Measurements from ENCODE around the gene TCFL5. TPM values are rescaled to one million over a fixed set of nuclear protein-coding genes. Genes with fewer than 3 reads are reported as not detected.

TCFL5 gene
- total RNA-seq, 1 experiment from 2014 or later, result 9.6 TPM

DNA sequence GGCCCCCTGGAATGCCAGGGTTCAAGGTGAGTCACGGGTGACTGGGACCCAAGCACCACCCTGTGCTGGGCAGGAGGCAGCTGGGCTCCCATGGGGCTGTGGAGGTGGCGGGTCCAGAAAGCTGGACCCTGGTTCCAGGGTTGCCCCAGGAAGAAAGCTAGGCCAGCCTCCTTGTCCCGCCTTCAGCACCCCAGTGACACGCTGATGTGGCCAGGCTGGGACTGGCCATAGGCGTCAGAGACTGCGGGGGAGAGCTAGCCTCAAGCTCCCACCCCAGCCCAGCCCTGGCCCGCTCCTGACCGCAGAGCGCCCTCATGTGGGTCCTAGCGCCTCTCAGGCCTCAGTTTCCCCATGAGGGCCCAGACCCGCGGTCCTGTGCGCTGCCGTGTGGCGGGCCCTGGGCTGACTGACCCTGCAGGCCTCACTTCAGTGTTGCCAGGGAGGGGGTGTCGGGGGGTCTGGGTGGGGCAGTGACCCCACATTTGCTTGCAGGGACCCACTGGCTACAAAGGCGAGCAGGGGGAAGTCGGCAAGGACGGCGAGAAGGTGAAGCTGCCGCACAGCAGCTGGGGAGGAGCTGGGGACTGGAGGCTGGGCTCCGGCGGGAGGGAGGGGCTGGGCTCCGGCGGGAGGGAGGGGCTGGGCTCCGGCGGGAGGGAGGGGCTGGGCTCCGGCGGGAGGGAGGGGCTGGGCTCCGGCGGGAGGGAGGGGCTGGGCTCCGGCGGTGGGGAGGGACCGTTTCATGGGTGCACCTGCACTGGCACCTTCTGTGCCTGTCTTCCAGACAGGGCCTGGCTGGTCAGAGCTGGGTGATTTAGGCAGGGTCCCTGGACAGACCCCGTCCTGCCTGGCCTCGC lies 36.9 kb downstream of the TCFL5 start:
- DNase-seq (ENCODE audit: low read depth), result no peak

DNA sequence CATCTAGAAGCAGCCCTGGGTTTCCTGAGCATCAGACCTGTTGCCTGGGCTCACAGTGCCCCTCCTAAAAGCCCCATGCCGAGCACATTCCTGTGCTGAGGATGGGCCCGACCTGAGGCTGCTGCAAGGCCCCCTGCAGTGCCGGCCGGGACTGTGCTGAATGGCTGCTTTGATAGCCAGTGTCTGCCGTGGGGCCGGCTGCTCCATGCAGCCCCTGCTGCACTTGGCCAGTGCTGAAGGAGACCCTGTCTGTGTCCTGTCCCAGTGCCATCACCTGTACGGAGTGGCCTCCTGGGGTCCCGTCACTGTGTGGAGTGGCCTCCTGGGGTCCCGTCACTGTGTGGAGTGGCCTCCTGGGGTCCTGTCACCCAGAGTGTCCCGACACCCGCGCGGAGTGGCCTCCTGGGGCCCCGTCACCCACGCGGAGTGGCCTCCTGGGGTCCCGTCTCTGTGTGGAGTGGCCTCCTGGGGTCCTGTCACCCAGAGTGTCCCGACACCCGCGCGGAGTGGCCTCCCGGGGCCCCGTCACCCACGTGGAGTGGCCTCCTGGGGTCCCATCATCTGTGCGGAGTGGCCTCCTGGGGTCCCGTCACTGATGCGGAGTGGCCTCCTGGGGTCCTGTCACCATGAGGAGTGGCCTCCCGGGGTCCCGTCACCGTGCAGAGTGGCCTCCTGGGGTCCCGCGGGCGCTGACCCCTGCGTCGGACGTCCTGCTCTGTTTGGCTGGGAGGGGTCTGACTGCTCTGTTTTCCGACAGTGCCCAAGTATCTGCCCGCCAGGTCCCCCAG lies 37.7 kb downstream of the TCFL5 start:
- DNase-seq (ENCODE audit: low read depth), result no peak

GRCh38 chr20:62822788-62823651 lies 38.6 kb downstream of the TCFL5 start:
- DNase-seq (ENCODE audit: low read depth), result peak; percentile 63

GRCh38 chr20:62822239-62822787 lies 39.3 kb downstream of the TCFL5 start:
- no peak for DNase-seq (ENCODE audit: low read depth)

DNA sequence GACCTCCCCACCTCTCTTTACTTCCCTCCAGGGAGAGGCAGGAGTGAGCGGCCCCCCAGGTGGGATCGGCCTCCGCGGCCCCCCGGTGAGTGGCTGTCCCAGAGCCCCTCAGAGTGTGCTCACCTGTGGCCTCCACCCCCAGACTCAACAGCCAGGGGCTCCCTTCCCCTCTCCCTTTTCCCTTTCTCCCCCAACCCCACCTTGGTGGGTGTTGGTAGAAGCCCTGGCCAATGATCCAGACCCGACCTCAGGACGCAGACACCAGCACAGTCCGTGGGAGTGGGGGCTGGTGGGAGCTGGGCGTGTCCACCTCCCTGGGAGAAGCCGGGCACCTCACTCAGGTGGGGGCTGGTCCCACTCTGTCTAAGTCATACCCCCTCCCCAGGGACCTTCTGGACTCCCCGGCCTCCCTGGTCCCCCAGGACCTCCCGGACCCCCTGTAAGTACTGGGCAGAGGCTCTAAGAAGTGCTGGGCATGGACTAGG lies 39.9 kb downstream of the TCFL5 start:
- no peak for DNase-seq (ENCODE audit: low read depth)

GRCh38 chr20:62820962-62821725 lies 40.5 kb downstream of the TCFL5 start:
- DNase-seq (ENCODE audit: low read depth), result no peak

- DNase-seq (ENCODE audit: low read depth), result no peak
Observed at GRCh38 chr20:62820208-62820961, 41.2 kb downstream of the TCFL5 start.

- DNase-seq (ENCODE audit: low read depth), result no peak
Observed at GRCh38 chr20:62819494-62820174, 42.0 kb downstream of the TCFL5 start.

GRCh38 chr20:62818592-62819493 lies 42.8 kb downstream of the TCFL5 start:
- DNase-seq (ENCODE audit: low read depth), result peak; percentile 49

GRCh38 chr20:62817975-62818591 lies 43.5 kb downstream of the TCFL5 start:
- no peak for DNase-seq (ENCODE audit: low read depth)

- no peak for DNase-seq (ENCODE audit: low read depth)
Observed at GRCh38 chr20:62816884-62817873, 44.4 kb downstream of the TCFL5 start, which contains the start of gene COL9A3. COL9A3 (plus strand) TSS chr20:62817050; CDS start chr20:62817065, 15 bp downstream.

DNA sequence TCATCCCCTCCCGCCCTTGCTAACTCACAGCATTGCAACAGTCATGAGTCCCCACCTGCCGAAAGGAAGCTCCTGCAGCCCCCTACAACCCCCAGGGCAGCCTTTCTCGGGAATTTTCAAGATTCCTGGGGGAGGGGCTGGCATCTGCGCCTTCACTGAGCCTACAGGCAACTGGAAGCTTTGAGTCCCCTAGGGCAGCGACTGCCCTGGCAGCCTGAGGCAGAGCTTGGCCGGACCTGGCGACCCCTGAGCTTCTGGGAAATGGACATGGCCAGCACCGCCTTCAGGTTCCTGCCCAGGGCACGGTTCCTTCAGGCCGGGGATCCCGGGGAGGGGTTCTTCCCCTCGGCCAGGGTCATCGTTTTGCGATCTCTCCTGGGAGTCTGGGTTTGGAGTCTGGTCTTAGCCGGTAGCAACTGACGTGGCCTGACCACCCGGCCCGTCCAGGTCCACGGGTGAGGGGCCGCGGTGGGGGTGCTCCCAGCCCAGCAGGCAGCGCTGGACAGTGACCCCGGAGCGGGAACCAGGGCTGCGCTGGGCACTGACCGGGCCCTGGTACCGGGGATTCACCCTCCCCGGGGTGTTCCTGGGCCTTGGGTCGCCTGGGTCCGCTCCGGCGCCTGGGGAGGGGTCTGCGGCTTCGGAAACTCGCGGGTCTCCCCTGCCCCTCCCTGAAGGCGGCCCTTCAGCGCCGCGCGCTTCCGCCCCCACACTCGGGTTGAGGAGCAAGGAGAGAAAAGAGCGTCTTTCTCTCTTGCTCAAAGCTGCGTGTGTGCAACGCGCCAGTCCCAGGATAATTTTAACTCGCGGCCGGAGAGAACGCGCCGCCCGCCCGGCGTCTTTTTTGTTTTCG lies 45.4 kb downstream of the TCFL5 start:
- no peak for DNase-seq (ENCODE audit: low read depth)

- DNase-seq (ENCODE audit: low read depth), result peak; percentile 60
Observed at GRCh38 chr20:62815066-62815991, 46.3 kb downstream of the TCFL5 start.

DNA sequence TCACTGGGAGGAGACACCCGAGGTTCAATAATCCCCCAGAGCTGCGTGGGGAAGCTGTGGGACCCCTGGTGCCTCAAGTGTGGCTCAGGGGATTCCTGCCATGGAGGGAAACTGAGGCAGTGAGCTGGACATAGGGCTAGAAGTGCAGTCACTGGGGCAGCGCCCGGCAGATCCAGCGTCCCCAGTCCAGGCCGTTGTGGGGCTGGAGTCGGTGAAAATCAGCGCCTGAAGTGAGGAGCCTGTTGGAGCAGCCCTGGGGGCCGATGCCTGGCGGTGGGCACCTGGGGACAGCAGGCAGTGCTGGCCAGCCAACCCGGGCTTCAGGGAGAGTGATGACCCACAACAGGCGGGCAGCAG lies 46.9 kb downstream of the TCFL5 start:
- DNase-seq (ENCODE audit: low read depth), result no peak
